HCT116 (cell line): ENCODE measurements around the gene RTF2. TPM values are rescaled to one million over a fixed set of nuclear protein-coding genes. Genes with fewer than 3 reads are reported as not detected.

Source experiments
- ATAC-seq: fragments of 200-7000 bp; cut with Tn5 transposase; 2 replicates; pipeline ENCODE4 v1.9.1; 2020; ENCODE audit warnings: mild to moderate bottlenecking, moderate library complexity
- BruUV-seq: library from RNA; stranded (reverse); fragments of 400-500 nt; replicated peaks from 2 replicates; lab custom pipeline; 2021; lab: Mats Ljungman, UMichigan
- CTCF ChIA-PET: fragments of 300-600 bp; sonication (Branson Sonifier 250); formaldehyde crosslinking; loops from one replicate; lab custom pipeline; 2021; ENCODE audit warnings: antibody characterized with exemption; lab: Charles Lee
- POLR2A ChIA-PET: fragments of 300-600, 350-600 bp; sonication (Branson Sonifier 250); formaldehyde crosslinking; loops from one replicate; lab custom pipeline; 2021; ENCODE audit warnings: antibody characterized with exemption; lab: Charles Lee
- RAD21 ChIA-PET, 2 experiments: fragments of 300-600 bp; sonication (Branson Sonifier 250); formaldehyde crosslinking; loops; one replicate each; lab custom pipeline; 2023; ENCODE audit warnings: low total read pairs in 2 of 2; ENCODE audit not compliant: uncharacterized antibody in 2 of 2, unreplicated experiment in 2 of 2, low non-redundant PET in 1 of 2; lab: Charles Lee
- DNase-seq: peaks from one replicate; pipeline ENCODE4 v3.0.0-alpha.2; 2010; ENCODE audit warnings: low read depth, low spot score
- H2AFZ ChIP-seq: fragments of 200-600 bp; shearing (Covaris generic), sonication (generic); 2 replicates; pipeline ENCODE4 v1.6.1; 2017; ENCODE audit warnings: low read depth, mixed run types, mixed read lengths, antibody characterized with exemption, low read length; ENCODE audit not compliant: poor library complexity, severe bottlenecking
- H3K27ac ChIP-seq: 2 replicates; pipeline ENCODE4 v1.5.1; 2012; ENCODE audit warnings: low read depth, low read length
- H3K27me3 ChIP-seq: fragments of 200-600 bp; sonication (generic); 2 replicates; pipeline ENCODE4 v1.6.1; 2016; ENCODE audit warnings: mixed run types, low read length, mixed read lengths; ENCODE audit not compliant: insufficient read depth
- H3K36me3 ChIP-seq, 2 experiments: fragments of 200-500 bp in 1 of 2; fragments of 200-600 bp in 1 of 2; sonication (Bioruptor generic) in 1 of 2; sonication (generic) in 1 of 2; 2 replicates each; pipeline versions ENCODE4 v1.5.1 to v1.6.1; 2014 to 2016; ENCODE audit warnings: low read length in 2 of 2, inconsistent platforms in 1 of 2, mixed read lengths in 1 of 2, mixed run types in 1 of 2; ENCODE audit not compliant: insufficient read depth in 2 of 2, control insufficient read depth in 1 of 2
- H3K4me1 ChIP-seq, 2 experiments: fragments of 200-600 bp in 1 of 2; sonication (generic) in 1 of 2; 2 replicates each; pipeline versions ENCODE4 v1.5.1 to v1.6.1; 2012 to 2017; ENCODE audit warnings: low read length in 2 of 2, inconsistent platforms in 1 of 2, mild to moderate bottlenecking in 1 of 2, mixed read lengths in 1 of 2, mixed run types in 1 of 2, moderate library complexity in 1 of 2; ENCODE audit not compliant: insufficient read depth in 2 of 2, control insufficient read depth in 1 of 2
- H3K4me2 ChIP-seq: fragments of 200-600 bp; sonication (generic); 2 replicates; pipeline ENCODE4 v1.6.1; 2017; ENCODE audit warnings: mixed run types, low read length, mixed read lengths
- H3K4me3 ChIP-seq, 2 experiments: fragments of 200-600 bp in 1 of 2; sonication (generic) in 1 of 2; replicated peaks in 1 of 2; 2 replicates each; pipeline ENCODE4 v1.5.1; 2011 to 2016; ENCODE audit warnings: low read length in 2 of 2, control low read depth in 1 of 2, low read depth in 1 of 2, mild to moderate bottlenecking in 1 of 2, mixed read lengths in 1 of 2, mixed run types in 1 of 2
- H3K79me2 ChIP-seq: fragments of 200-600 bp; sonication (generic); 2 replicates; pipeline ENCODE4 v1.6.1; 2017; ENCODE audit warnings: mild to moderate bottlenecking, mixed run types, low read length, moderate library complexity, mixed read lengths; ENCODE audit not compliant: insufficient read depth
- H3K9ac ChIP-seq: fragments of 200-600 bp; sonication (generic); 2 replicates; pipeline ENCODE4 v1.6.1; 2016; ENCODE audit warnings: low read length, mixed read lengths
- H3K9me2 ChIP-seq: fragments of 200-600 bp; sonication (generic), shearing (Covaris generic); 2 replicates; pipeline ENCODE4 v1.6.1; 2017; ENCODE audit warnings: mixed run types, mild to moderate bottlenecking, moderate library complexity; ENCODE audit not compliant: insufficient read depth
- H3K9me3 ChIP-seq, 2 experiments: fragments of 200-500 bp in 1 of 2; fragments of 200-600 bp in 1 of 2; sonication (Bioruptor generic) in 1 of 2; sonication (generic) in 1 of 2; 2 replicates each; pipeline ENCODE4 v1.6.1; 2014 to 2017; ENCODE audit warnings: low read length in 2 of 2, mixed read lengths in 2 of 2, inconsistent platforms in 1 of 2, low read depth in 1 of 2, mild to moderate bottlenecking in 1 of 2, mixed run types in 1 of 2, moderate library complexity in 1 of 2; ENCODE audit not compliant: control insufficient read depth in 1 of 2, insufficient read depth in 1 of 2
- H4K20me1 ChIP-seq: fragments of 200-600 bp; sonication (generic), shearing (Covaris generic); 2 replicates; pipeline ENCODE4 v1.6.1; 2017; ENCODE audit warnings: mixed run types, mild to moderate bottlenecking, moderate library complexity; ENCODE audit not compliant: insufficient read depth
- CEBPB ChIP-seq: IDR thresholded peaks from 2 replicates; pipeline ENCODE4 v1.6.1; 2012; ENCODE audit warnings: low read depth
- CTCF ChIP-seq, 3 experiments: fragments of 200-600 bp in 1 of 3; sonication (generic) in 1 of 3; IDR thresholded peaks in 2 of 3; conservative IDR thresholded peaks in 1 of 3; 2 replicates each; pipeline ENCODE4 v1.5.1; 2012 to 2017; ENCODE audit warnings: low read depth in 2 of 3, low read length in 2 of 3, antibody characterized with exemption in 1 of 3, borderline replicate concordance in 1 of 3, control low read depth in 1 of 3, mild to moderate bottlenecking in 1 of 3, mixed read lengths in 1 of 3, mixed run types in 1 of 3, moderate library complexity in 1 of 3; ENCODE audit not compliant: insufficient read depth in 1 of 3
- ELF1 ChIP-seq: IDR thresholded peaks from 2 replicates; pipeline ENCODE4 v1.6.1; 2012; ENCODE audit warnings: low read depth, borderline replicate concordance
- EZH2 ChIP-seq: fragments of 200-600 bp; sonication (generic); IDR thresholded peaks from 2 replicates; pipeline ENCODE4 v1.6.1; 2017; ENCODE audit warnings: antibody characterized with exemption, mixed run types
- JUND ChIP-seq: IDR thresholded peaks from 2 replicates; pipeline ENCODE4 v1.6.1; 2012
- POLR2A ChIP-seq: IDR thresholded peaks from 2 replicates; pipeline ENCODE4 v1.7.0; 2011; ENCODE audit warnings: borderline replicate concordance; ENCODE audit not compliant: insufficient read depth, insufficient read length; ENCODE audit errors: extremely low read depth
- SP1 ChIP-seq: IDR thresholded peaks from 2 replicates; pipeline ENCODE4 v1.6.1; 2012; ENCODE audit warnings: low read depth
- TCF7L2 ChIP-seq: IDR thresholded peaks from 2 replicates; pipeline ENCODE4 v1.7.0; 2011; ENCODE audit warnings: borderline replicate concordance, inconsistent platforms; ENCODE audit not compliant: insufficient read depth, insufficient read length; ENCODE audit errors: extremely low read depth
- YY1 ChIP-seq: IDR thresholded peaks from 2 replicates; pipeline ENCODE4 v1.6.1; 2011; ENCODE audit warnings: low read length, low read depth, moderate library complexity, mild to moderate bottlenecking; ENCODE audit not compliant: insufficient replicate concordance; ENCODE audit errors: extremely low read depth
- intact Hi-C: fragments of 100-400 bp; cut with micrococcal nuclease; formaldehyde crosslinking; loops from 2 replicates; pipeline ENCODE4 v1.10.0; 2022
- total RNA-seq: library from RNA; stranded (reverse); gene quantifications from one replicate; pipeline ENCODE4 v1.2.1, GENCODE V29; 2021; ENCODE audit not compliant: unreplicated experiment
- TF ChIP-seq, protein P1 (sequence below): IDR thresholded peaks from 2 replicates; pipeline ENCODE4 v1.6.1; 2011; ENCODE audit warnings: mild to moderate bottlenecking, low read length, moderate library complexity; ENCODE audit not compliant: insufficient replicate concordance; ENCODE audit errors: extremely low read depth

RTF2 gene
- total RNA-seq, 1 experiment from 2014 or later = 73.8 TPM

GRCh38 chr20:56468316-56469076 is at the start of gene RTF2 (continued):
- TF ChIP-seq, protein P1, sequence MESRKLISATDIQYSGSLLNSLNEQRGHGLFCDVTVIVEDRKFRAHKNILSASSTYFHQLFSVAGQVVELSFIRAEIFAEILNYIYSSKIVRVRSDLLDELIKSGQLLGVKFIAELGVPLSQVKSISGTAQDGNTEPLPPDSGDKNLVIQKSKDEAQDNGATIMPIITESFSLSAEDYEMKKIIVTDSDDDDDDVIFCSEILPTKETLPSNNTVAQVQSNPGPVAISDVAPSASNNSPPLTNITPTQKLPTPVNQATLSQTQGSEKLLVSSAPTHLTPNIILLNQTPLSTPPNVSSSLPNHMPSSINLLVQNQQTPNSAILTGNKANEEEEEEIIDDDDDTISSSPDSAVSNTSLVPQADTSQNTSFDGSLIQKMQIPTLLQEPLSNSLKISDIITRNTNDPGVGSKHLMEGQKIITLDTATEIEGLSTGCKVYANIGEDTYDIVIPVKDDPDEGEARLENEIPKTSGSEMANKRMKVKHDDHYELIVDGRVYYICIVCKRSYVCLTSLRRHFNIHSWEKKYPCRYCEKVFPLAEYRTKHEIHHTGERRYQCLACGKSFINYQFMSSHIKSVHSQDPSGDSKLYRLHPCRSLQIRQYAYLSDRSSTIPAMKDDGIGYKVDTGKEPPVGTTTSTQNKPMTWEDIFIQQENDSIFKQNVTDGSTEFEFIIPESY = no peak
- no peak for TF ChIP-seq TCF7L2
- no peak for TF ChIP-seq JUND
- peak; percentile 67 for TF ChIP-seq POLR2A
- TF ChIP-seq ELF1 = peak; percentile 95

DNA sequence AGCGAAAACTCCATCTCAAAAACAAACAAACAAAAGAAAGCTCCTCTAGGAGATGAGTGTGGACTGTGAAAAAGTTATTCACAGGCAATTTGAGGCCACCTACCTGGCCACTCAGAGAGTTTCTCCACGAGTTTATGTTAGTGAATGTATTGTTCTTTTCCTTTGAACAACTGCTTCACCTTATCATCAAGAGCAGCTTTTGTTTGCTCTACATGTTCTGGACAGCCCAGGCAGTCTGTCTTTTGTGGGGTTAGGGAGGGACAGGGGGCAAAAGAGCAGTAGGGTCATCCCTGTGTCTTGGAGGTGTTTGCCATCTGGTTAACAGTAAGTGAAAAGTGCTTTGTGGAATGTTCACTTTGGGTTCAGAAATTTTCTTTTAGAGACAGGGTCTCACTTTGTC is 48.4 kb upstream of the RTF2 start:
- intact Hi-C loops = no loop called here
- no peak overlapping the region for H3K9ac ChIP-seq
- no peaks in the 10 kb centered on the region for H4K20me1 ChIP-seq
- no TSS peak for BruUV-seq
- ChIA-PET CTCF (no interaction called here), POLR2A (no interaction called here), RAD21 (no interaction called here)
- H3K4me3 ChIP-seq = no peak overlapping the region
- no peak for ATAC-seq
- no peaks in the 10 kb centered on the region for H3K27me3 ChIP-seq
- H3K4me2 ChIP-seq = no peak overlapping the region
- peaks cover 15 to 21% of the 10 kb centered on the region in 2 experiments for H3K4me1 ChIP-seq
- TF ChIP-seq SP1 (no peak), CEBPB (no peak), YY1 (no peak), TCF7L2 (no peak), EZH2 (no peak), CTCF (IDR thresholded peaks at IDR 0.05 in 2 of 3, conservative IDR thresholded peaks at IDR 0.05 in 1 of 3; ENCODE audit: borderline replicate concordance in 1 of 3, insufficient read depth in 1 of 3, low read depth in 2 of 3, low read length in 2 of 3) (no peak)
- no peaks in the 10 kb centered on the region for H3K79me2 ChIP-seq
- DNase-seq = no peak
- H3K9me2 ChIP-seq = no peaks in the 10 kb centered on the region
- no peak overlapping the region for H3K27ac ChIP-seq
- no peak overlapping the region for H2AFZ ChIP-seq
- no peaks in the 10 kb centered on the region for H3K36me3 ChIP-seq
- no peaks in the 10 kb centered on the region for H3K9me3 ChIP-seq
